Osteoblast (primary cell): ENCODE results near the gene CREB5. TPM values are rescaled to one million over a fixed set of nuclear protein-coding genes. Genes with fewer than 3 reads are reported as not detected.

ENCODE experiments used
- DNase-seq: peaks from one replicate; pipeline ENCODE4 v3.0.0; 2011; ENCODE audit warnings: low spot score, mixed read lengths; ENCODE audit not compliant: insufficient read length; ENCODE audit errors: missing footprints
- H2AFZ ChIP-seq: 2 replicates; pipeline ENCODE4 v1.6.0; 2011; ENCODE audit warnings: mild to moderate bottlenecking, low read length
- H3K27ac ChIP-seq: 2 replicates; pipeline ENCODE4 v1.5.1; 2011; ENCODE audit warnings: mild to moderate bottlenecking, low read depth, low read length, moderate library complexity
- H3K27me3 ChIP-seq: 2 replicates; pipeline ENCODE4 v1.6.0; 2012; ENCODE audit warnings: mild to moderate bottlenecking, control low read depth, inconsistent platforms, low read length, moderate library complexity; ENCODE audit not compliant: insufficient read depth
- H3K36me3 ChIP-seq: 2 replicates; pipeline ENCODE4 v1.5.1; 2011; ENCODE audit warnings: mild to moderate bottlenecking, low read length, control low read depth, moderate library complexity; ENCODE audit not compliant: insufficient read depth
- H3K4me1 ChIP-seq: 2 replicates; pipeline ENCODE4 v1.5.1; 2011; ENCODE audit warnings: mild to moderate bottlenecking, low read length, control low read depth, moderate library complexity; ENCODE audit not compliant: insufficient read depth
- H3K4me2 ChIP-seq: 2 replicates; pipeline ENCODE4 v1.6.0; 2011; ENCODE audit warnings: mild to moderate bottlenecking, low read length; ENCODE audit not compliant: insufficient read depth
- H3K4me3 ChIP-seq: fragments of 200-600 bp; sonication (generic); 3 replicates; pipeline ENCODE4 v1.5.1; 2012; ENCODE audit warnings: mild to moderate bottlenecking, low read length, inconsistent platforms; ENCODE audit not compliant: insufficient read depth
- H3K79me2 ChIP-seq: 2 replicates; pipeline ENCODE4 v1.6.0; 2012; ENCODE audit warnings: mild to moderate bottlenecking, low read length, control low read depth, inconsistent platforms; ENCODE audit not compliant: insufficient read depth
- H3K9me3 ChIP-seq: 2 replicates; pipeline ENCODE4 v1.5.1; 2011; ENCODE audit warnings: low read depth, low read length, control low read depth
- H4K20me1 ChIP-seq: 2 replicates; pipeline ENCODE4 v1.6.0; 2012; ENCODE audit warnings: mild to moderate bottlenecking, low read length, control low read depth; ENCODE audit not compliant: insufficient read depth
- total RNA-seq: library from RNA; depleted of rRNA; stranded (reverse); fragments of >200 nt; gene quantifications from 2 replicates; pipeline ENCODE4 v1.2.3, GENCODE V29; 2012
- TF ChIP-seq, protein P1 (sequence below): IDR thresholded peaks from 2 replicates; pipeline ENCODE4 v1.5.1; 2011; ENCODE audit warnings: mild to moderate bottlenecking, low read depth, low read length, moderate library complexity; ENCODE audit errors: extremely low read depth

CREB5 gene
- total RNA-seq, 1 donor, result 5.1 TPM

- no peaks in the 10 kb centered on the region for H3K4me1 ChIP-seq
- H3K9me3 ChIP-seq, result no peaks in the 10 kb centered on the region
- no peaks in the 10 kb centered on the region for H4K20me1 ChIP-seq
- no peak overlapping the region for H2AFZ ChIP-seq
- no peak overlapping the region for H3K27ac ChIP-seq
- DNase-seq, result no peak
- no peaks in the 10 kb centered on the region for H3K27me3 ChIP-seq
- no peak overlapping the region for H3K4me3 ChIP-seq
- H3K36me3 ChIP-seq, result no peaks in the 10 kb centered on the region
- H3K4me2 ChIP-seq, result no peak overlapping the region
- TF ChIP-seq, protein P1, sequence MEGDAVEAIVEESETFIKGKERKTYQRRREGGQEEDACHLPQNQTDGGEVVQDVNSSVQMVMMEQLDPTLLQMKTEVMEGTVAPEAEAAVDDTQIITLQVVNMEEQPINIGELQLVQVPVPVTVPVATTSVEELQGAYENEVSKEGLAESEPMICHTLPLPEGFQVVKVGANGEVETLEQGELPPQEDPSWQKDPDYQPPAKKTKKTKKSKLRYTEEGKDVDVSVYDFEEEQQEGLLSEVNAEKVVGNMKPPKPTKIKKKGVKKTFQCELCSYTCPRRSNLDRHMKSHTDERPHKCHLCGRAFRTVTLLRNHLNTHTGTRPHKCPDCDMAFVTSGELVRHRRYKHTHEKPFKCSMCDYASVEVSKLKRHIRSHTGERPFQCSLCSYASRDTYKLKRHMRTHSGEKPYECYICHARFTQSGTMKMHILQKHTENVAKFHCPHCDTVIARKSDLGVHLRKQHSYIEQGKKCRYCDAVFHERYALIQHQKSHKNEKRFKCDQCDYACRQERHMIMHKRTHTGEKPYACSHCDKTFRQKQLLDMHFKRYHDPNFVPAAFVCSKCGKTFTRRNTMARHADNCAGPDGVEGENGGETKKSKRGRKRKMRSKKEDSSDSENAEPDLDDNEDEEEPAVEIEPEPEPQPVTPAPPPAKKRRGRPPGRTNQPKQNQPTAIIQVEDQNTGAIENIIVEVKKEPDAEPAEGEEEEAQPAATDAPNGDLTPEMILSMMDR, result no peak
- H3K79me2 ChIP-seq, result no peaks in the 10 kb centered on the region
These were observed 400.3 kb downstream of the CREB5 start for GRCh38 chr7:28812616-28813015.

- TF ChIP-seq, protein P1, result no peak
- Histone ChIP-seq H3K27me3 (no peaks in the 10 kb centered on the region), H4K20me1 (no peaks in the 10 kb centered on the region), H3K27ac (no peak overlapping the region), H3K4me1 (no peaks in the 10 kb centered on the region), H3K79me2 (no peaks in the 10 kb centered on the region), H3K4me2 (no peak overlapping the region), H2AFZ (no peak overlapping the region), H3K36me3 (no peaks in the 10 kb centered on the region), H3K4me3 (no peak overlapping the region), H3K9me3 (no peaks in the 10 kb centered on the region)
- DNase-seq, result no peak
These were observed 401.1 kb downstream of the CREB5 start for GRCh38 chr7:28813243-28813962.

DNA sequence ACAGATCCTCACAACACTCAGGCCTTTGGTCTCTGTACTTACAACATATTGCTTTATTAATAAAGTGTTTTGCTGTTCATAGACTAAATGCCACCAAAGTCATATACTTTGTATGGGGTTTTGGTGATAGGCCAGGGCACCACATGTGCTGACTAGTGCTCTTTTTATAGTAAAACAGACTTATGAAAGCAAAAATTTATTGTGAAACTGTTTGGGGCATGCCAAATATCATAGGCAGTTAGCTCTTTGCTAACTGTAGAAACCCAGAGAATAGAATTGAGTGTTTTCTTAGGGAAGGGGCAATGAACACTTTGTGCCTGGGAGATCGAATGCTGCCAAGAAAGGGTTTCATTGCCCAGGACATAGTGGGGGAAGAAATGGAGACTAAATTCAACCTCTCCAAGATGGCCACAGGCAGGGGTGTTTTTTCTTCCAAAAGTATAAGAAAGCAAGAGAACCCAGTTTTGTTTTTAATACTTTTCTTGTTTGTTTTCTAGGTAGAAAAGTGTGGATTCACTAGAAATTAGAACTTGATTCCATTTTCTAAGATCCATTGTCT is 403.1 kb downstream of the CREB5 start:
- Histone ChIP-seq H3K27ac (no peak overlapping the region), H3K79me2 (no peaks in the 10 kb centered on the region), H3K4me1 (no peaks in the 10 kb centered on the region), H3K4me3 (no peak overlapping the region), H4K20me1 (no peaks in the 10 kb centered on the region), H3K27me3 (no peaks in the 10 kb centered on the region), H3K36me3 (no peaks in the 10 kb centered on the region), H3K9me3 (no peaks in the 10 kb centered on the region), H3K4me2 (no peak overlapping the region), H2AFZ (no peak overlapping the region)
- TF ChIP-seq, protein P1, result no peak
- no peak for DNase-seq

DNA sequence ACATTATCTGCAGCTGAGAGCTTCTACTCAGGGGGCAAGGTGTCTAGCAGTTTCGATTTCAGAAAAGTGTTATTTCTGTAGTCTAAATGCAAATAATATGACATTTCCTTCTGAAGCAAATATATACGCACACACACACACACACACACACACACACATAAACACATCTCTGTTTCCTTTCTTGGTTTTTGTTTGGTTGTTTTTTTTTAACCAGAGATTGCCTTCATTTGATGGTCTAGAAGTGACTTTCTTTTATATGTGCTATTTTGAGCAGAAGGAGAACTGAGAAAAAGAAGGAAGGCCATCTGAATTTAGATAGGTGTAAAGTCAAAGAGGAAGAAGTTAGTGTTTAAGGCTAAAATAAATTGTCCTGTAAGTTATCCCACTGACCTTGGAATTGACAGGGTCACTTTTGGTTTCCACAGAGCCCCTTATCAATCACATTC is 403.6 kb downstream of the CREB5 start:
- no peaks in the 10 kb centered on the region for H3K27me3 ChIP-seq
- no peaks in the 10 kb centered on the region for H4K20me1 ChIP-seq
- no peaks in the 10 kb centered on the region for H3K9me3 ChIP-seq
- H2AFZ ChIP-seq, result no peak overlapping the region
- no peak overlapping the region for H3K4me3 ChIP-seq
- no peak overlapping the region for H3K27ac ChIP-seq
- H3K4me1 ChIP-seq, result no peaks in the 10 kb centered on the region
- no peak for DNase-seq
- no peaks in the 10 kb centered on the region for H3K36me3 ChIP-seq
- H3K4me2 ChIP-seq, result no peak overlapping the region
- H3K79me2 ChIP-seq, result no peaks in the 10 kb centered on the region
- TF ChIP-seq, protein P1, result no peak
